Ureter (tissue), 1 donor: ENCODE measurements around the gene COLEC12. TPM values are rescaled to one million over a fixed set of nuclear protein-coding genes. Genes with fewer than 3 reads are reported as not detected.

Experiments
- DNase-seq: peaks from one replicate; pipeline ENCODE4 v3.0.0-alpha.2; 2020; ENCODE audit warnings: low spot score
- total RNA-seq: library from RNA; stranded (reverse); gene quantifications from one replicate; pipeline ENCODE4 v1.2.4, GENCODE V29; 2023
- donor health status: DM: yes; HTN: yes; CAD: no.

COLEC12 gene
- total RNA-seq, 1 donor from 2014 or later: 10.2 TPM

- no peak for DNase-seq
These were observed 53.5 kb downstream of the COLEC12 start for GRCh38 chr18:446941-447560.

GRCh38 chr18:445055-445454 lies 55.4 kb downstream of the COLEC12 start:
- no peak for DNase-seq

- DNase-seq: no peak
These were observed 61.9 kb downstream of the COLEC12 start for GRCh38 chr18:438571-438970.

- no peak for DNase-seq
These were observed 64.6 kb downstream of the COLEC12 start for GRCh38 chr18:435940-436339.

GRCh38 chr18:434410-434809 lies 66.1 kb downstream of the COLEC12 start:
- DNase-seq: no peak

GRCh38 chr18:433960-434359 lies 66.5 kb downstream of the COLEC12 start:
- no peak for DNase-seq

GRCh38 chr18:433298-433697 lies 67.2 kb downstream of the COLEC12 start:
- DNase-seq: no peak

GRCh38 chr18:432791-433190 lies 67.7 kb downstream of the COLEC12 start:
- no peak for DNase-seq

GRCh38 chr18:429030-429429 lies 71.5 kb downstream of the COLEC12 start:
- no peak for DNase-seq

- DNase-seq: no peak
These were observed 73.5 kb downstream of the COLEC12 start for GRCh38 chr18:427005-427404.

GRCh38 chr18:425106-425745 lies 75.3 kb downstream of the COLEC12 start:
- no peak for DNase-seq

GRCh38 chr18:424668-425067 lies 75.8 kb downstream of the COLEC12 start:
- DNase-seq: no peak

- DNase-seq: no peak
These were observed 76.3 kb downstream of the COLEC12 start for GRCh38 chr18:424071-424661.

- no peak for DNase-seq
These were observed 77.5 kb downstream of the COLEC12 start for GRCh38 chr18:422966-423365.

GRCh38 chr18:421247-422155 lies 79.0 kb downstream of the COLEC12 start:
- no peak for DNase-seq

GRCh38 chr18:420661-421246 lies 79.7 kb downstream of the COLEC12 start:
- no peak for DNase-seq

GRCh38 chr18:419541-420175 lies 80.8 kb downstream of the COLEC12 start:
- DNase-seq: no peak

- DNase-seq: no peak
These were observed 83.0 kb downstream of the COLEC12 start for GRCh38 chr18:417495-417894.

GRCh38 chr18:416930-417329 lies 83.6 kb downstream of the COLEC12 start:
- no peak for DNase-seq

- DNase-seq: no peak
These were observed 84.6 kb downstream of the COLEC12 start for GRCh38 chr18:415617-416612.
